GM04503 (cell line): Measurements from ENCODE around the gene CLIP3.
"Not testable (repeated sequence)": the region's sequence is repeated elsewhere in the genome, so short reads cannot be mapped to it uniquely, and the experiment has no call there.

ENCODE experiments used
- DNase-seq: peaks from one replicate; pipeline ENCODE4 v3.0.0-alpha.2; 2012; ENCODE audit warnings: low read depth

Gene CLIP3, protein sequence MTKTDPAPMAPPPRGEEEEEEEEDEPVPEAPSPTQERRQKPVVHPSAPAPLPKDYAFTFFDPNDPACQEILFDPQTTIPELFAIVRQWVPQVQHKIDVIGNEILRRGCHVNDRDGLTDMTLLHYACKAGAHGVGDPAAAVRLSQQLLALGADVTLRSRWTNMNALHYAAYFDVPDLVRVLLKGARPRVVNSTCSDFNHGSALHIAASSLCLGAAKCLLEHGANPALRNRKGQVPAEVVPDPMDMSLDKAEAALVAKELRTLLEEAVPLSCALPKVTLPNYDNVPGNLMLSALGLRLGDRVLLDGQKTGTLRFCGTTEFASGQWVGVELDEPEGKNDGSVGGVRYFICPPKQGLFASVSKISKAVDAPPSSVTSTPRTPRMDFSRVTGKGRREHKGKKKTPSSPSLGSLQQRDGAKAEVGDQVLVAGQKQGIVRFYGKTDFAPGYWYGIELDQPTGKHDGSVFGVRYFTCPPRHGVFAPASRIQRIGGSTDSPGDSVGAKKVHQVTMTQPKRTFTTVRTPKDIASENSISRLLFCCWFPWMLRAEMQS

GRCh38 chr19:36032251-36033104 is at the start of gene CLIP3:
Gene CLIP3, minus strand, starts transcription at chr19:36032873. Its CDS starts 516 bp downstream, at chr19:36032357.
- no peak for DNase-seq

DNA sequence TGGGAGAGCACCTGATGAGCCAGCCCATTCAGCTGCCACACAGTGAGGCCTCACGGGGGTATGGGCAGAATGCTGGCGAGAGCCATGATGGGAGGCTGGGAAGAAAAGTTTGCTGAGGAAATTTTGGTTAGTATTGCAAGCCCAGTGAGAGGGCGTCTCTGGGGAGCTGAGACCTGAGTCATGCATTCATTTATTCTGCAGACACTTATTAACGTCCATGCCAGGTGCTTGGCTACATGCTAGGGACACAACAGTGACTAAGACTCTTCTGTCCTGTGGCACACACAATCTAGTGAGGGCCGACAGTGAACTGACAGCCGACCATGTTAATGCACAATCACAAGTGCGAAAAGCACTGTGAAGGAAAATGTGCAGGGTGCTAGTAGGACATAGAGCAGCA is 49.2 kb upstream of the CLIP3 start:
- no peak for DNase-seq

- DNase-seq = no peak
These were observed 48.7 kb upstream of the CLIP3 start for GRCh38 chr19:36081385-36081784.

GRCh38 chr19:36079389-36079945 is 46.8 kb upstream of the CLIP3 start:
- DNase-seq = no peak

GRCh38 chr19:36073121-36073876 is 40.6 kb upstream of the CLIP3 start:
- DNase-seq = no peak

- DNase-seq = no peak
These were observed 39.4 kb upstream of the CLIP3 start for GRCh38 chr19:36072081-36072480.

DNA sequence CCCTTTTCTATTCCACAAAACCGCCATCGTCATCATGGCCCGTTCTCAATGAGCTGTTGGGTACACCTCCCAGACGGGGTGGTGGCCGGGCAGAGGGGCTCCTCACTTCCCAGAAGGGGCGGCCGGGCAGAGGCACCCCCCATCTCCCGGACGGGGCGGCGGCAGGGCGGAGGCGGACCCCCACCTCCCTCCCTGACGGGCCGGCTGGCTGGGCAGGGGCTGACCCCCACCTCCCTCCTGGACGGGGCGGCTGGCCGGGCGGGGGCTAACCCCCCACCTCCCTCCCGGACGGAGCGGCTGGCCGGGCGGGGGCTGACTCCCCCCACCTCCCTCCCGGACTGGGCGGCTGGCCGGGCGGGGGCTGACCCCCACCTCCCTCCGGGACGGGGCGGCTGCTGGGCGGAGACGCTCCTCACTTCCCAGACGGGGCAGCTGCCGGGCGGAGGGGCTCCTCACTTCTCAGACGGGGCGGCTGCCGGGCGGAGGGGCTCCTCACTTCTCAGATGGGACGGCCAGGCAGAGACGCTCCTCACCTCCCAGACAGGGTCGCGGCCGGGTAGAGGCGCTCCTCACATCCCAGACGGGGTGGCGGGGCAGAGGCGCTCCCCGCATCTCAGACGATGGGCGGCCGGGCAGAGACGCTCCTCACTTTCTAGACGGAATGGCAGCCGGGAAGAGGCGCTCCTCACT is 36.3 kb upstream of the CLIP3 start:
- not testable (repeated sequence) for DNase-seq

DNA sequence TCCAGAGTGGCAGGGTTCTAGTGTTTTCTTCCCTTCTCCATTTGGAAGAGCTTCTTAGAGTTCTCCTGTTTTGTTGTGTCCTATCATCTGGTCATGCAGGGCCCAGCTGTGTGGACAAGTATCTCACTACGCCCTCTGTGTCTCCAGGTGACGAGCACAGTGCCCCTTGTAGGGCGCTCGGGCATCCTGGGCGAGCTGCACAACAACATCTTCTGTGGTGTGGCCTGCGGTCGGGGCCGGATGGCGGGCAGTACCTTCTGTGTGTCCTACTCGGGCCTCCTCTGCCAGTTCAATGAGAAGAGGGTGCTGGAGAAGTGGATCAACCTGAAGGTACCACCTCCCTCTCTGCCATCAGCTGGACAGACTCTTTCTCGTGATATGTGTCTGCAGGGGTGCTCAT is 35.0 kb upstream of the CLIP3 start:
- no peak for DNase-seq

DNA sequence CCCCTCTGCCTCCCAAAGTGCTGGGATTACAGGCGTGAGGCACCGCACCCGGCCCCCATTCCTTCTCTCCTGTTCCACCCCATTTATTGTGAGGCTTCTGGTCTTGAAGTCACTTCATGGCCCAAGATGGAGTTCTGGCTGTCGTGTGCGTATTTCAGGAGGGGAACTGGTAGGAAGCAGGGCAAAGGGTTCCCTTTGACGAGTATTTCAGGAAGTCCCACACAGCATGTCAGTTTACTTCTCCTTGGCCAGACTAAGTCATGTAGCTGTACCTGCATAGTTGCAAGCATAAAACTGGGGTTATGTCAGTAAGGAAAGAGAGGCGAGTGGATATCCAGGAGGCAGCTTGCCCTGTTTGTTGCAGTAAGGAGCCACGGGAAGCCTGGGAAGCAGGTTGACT is 32.2 kb upstream of the CLIP3 start:
- no peak for DNase-seq

DNA sequence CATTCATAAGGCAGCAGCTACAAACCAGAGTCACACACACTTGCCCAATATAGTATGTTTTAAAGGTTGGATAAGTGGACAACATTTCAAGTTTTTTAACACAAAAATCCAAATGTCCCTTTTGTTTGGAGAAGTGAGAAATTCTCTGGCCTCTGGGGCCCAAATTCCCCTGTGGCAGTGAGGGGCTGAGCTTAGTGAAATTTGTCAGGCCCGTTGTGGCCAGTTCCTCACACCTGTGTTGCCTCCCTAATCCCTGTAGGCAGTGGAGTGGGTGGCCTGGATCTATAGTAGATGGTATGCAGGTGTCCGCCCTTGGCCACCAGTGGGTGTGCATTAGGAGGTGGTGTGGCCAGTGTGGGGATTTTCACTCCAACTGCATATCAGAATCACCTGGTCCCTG is 28.7 kb upstream of the CLIP3 start:
- no peak for DNase-seq

GRCh38 chr19:36060430-36060829 is 27.8 kb upstream of the CLIP3 start:
- DNase-seq = no peak

- no peak for DNase-seq
These were observed 26.7 kb upstream of the CLIP3 start for GRCh38 chr19:36059180-36059910.

- DNase-seq = no peak
These were observed 26.0 kb upstream of the CLIP3 start for GRCh38 chr19:36058481-36059179.

DNA sequence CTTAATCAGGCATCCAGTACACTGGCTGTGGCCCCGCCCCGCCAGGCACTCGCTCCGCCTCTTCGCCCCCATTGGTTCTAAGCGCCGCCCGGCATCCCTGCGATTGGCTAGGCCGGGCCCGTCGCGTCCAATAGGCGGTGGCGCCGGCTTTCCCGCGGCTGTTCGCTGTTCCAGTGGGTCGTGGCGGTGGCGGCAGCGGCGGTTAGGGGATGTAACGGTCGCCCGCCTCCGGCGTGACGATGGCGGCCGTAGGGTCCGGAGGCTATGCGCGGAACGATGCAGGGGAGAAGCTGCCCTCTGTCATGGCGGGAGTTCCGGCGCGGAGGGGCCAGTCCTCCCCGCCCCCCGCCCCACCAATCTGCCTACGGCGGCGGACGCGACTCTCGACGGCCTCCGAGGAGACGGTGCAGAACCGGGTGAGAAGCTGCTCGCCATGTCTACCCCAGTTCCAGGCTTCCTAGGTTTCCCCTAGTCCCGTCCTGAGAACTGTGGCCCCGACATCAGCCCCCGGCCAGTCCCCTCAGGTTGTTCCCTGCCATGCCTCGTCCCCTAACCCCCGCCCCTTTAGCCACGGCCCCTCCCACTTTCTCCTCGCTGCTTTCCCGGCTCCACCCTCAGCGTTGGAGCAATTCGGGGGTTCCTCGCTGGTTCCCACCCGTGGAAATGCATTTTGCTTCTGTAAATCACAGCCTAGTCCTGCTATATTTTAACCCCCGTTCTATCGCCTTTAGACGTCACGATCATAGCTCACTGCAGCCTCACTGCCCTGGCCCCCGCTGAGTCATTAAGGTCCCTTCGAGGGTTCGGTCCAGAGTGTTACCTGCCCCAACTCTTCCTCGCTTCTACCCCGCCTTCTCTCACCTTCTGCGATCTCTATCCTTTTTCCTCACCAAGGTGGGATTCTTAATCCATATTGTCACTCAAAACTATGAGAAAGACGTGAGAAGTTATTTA is 22.3 kb upstream of the CLIP3 start, which contains the start of gene WDR62:
Gene WDR62 (plus strand): TSS at position 165 of the 954 bp plus-strand sequence. CDS start 75 bp downstream, at position 240.
- DNase-seq = no peak

- peak; percentile 94 for DNase-seq
These were observed 21.6 kb upstream of the CLIP3 start, which contains the start of gene THAP8 for GRCh38 chr19:36054119-36054732. Gene THAP8, minus strand, starts transcription at chr19:36054285. Its CDS starts 68 bp downstream, at chr19:36054217.

- no peak for DNase-seq
These were observed 19.0 kb upstream of the CLIP3 start for GRCh38 chr19:36051637-36052036.

GRCh38 chr19:36051236-36051635 is 18.6 kb upstream of the CLIP3 start:
- DNase-seq = no peak
